GM21447 (cell line): ENCODE data around the gene DLGAP4.

Experiments
- ATAC-seq: cut with Tn5 transposase; IDR thresholded peaks from one replicate; pipeline ENCODE4 v1.9.1; 2021; ENCODE audit not compliant: unreplicated experiment

DLGAP4 gene

DNA sequence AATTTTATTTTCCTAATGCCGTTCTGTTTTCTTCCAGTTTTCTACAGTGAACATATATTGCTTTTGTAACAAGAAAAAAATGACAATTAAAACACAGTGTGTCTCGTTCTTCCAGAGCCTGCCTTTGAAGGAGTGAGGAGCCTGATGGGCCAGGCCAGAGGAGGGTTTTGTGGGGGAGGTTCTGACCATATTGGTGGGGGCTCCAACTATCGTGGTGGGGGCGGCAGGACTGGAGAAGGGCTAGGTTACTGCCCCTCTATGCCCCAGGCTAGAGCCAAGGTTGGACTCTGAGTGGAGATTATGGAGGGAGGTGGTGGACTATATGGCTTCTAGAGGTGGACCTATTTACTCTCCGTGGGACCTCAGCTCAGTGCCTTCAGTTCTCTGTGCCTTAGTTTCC lies 24.0 kb downstream of the DLGAP4 start:
- no peak for ATAC-seq

DNA sequence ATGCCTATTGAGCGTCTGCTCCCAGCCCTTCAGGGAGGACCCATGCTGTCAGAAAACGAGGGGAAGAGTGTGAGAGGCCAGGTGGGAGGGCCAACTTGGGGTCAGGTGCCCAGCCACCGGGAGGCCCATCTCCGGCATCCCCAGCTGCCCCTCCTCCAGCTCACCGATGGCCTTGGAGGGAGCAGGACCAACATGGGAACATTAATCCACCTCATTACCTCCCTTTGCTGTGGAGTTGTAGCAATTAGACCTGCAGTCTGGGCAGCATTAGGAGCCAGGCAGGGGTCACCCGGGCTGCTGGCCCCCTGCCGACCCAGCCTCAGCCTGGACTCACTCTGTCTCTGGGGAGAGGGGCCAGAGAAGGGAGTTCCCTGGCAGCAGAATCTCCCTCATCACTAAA lies 25.1 kb downstream of the DLGAP4 start:
- ATAC-seq, result no peak

DNA sequence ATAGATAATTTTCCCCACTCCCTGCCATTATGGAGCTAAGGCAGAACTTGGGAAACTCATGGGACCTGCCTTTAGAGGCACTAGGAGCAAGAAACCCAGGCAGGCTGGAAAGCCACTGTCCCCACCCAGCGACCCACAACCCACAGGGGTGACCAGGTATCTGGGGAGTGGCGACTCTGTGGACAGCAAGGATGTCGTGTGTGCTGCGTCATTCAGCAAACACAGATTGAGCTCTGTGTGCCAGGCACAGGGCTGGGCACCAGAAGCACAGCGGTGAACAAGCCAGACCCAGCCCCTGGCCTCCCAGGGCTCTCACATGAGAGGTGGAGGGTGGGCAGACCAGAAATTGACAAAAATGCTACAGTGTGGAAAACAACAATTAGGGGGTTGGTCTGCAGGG lies 27.7 kb downstream of the DLGAP4 start:
- no peak for ATAC-seq

DNA sequence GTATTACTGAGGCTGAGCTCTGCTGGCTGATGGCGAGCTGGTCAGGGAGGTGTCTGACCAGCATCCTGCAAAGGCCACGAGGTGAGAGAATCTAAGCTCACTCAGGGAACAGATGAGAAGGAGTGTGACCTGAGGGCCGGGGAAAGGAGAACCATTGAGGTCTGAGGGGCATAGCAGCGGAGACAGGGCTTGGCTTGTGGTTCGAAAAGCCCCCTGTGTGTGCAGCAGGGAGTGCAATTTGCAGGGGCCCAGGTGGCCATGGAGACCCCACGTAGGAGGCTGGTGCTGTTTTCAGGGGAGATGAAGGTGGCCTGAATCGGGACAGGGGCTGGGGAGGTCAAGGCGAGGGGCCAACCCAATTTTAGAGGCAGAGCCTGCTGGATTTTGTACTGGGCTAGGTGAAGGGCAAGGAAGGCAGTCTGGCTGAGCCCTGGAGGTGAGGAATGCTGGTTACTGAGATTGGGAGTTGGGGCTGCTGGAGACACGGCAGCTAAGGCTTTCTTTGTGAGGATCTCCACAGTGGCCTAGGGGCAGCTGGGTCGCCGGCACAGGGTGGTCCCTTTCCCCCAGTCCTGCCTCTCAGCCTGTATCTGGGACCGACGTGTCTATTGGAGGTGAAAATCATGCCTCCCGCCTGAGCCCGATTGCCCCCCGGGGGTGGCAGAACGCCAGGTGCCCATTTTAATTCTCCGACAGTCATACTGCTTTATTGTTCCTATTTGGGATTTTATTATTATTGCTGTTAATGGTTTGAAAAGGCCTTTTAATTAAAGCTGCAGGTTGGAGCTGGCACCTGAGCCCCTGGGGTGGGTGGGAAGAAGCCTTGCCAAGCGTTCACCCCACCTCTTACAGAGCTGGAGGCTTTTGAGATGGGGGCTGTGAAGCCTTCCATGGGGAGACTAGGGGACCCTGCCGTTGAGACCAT lies 28.4 kb downstream of the DLGAP4 start:
- ATAC-seq, result no peak

DNA sequence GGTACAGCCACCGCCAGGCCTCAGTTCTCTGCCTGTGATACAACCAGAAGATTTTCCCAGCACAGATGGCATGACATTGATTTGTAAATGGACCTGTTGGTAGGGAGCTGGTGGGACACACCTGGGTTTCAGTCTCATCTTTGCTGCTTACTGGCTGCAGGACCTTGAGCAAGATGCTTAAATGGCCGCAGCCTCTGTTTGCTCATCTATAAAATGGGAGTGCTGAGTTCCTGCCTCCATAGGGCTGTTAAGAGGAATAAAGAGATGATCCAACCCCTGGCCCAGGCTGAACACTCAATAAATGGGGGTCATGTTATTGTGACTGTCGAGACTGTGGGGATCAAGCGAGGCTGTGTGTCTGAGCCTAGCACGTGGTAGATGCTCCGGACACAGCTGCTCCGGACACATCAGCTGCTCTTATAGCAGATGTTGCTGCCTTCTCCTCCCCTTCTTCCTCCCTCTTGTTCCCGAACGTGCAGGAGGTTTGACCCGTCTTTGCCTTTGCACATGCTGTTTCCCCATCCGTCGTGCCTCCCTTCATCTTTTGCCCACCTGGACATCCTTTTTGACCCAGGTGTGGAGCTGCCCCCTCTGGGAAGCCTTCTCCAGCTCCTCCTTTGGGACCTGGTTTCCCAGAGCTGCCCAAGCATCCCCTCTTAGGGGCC lies 29.2 kb downstream of the DLGAP4 start:
- no peak for ATAC-seq

DNA sequence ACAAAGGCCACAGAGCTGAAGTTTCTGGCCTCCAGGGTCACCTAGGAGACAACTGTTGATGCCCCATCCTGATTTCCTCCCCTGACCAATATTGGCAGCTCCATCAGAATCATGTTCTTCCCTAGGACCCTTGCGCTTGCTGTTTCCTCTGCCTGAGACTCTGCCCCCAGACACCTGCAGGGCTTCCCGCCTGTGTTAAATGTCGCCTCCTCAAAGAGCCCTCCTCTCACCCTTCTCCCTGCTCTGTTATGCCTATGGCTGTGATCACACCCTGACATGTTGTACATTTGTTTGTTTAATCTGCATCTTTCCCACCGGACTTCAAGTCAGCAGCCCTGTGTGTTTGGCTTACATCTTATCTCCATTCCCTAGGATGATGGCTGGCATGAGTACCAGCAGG lies 30.1 kb downstream of the DLGAP4 start:
- ATAC-seq, result no peak

DNA sequence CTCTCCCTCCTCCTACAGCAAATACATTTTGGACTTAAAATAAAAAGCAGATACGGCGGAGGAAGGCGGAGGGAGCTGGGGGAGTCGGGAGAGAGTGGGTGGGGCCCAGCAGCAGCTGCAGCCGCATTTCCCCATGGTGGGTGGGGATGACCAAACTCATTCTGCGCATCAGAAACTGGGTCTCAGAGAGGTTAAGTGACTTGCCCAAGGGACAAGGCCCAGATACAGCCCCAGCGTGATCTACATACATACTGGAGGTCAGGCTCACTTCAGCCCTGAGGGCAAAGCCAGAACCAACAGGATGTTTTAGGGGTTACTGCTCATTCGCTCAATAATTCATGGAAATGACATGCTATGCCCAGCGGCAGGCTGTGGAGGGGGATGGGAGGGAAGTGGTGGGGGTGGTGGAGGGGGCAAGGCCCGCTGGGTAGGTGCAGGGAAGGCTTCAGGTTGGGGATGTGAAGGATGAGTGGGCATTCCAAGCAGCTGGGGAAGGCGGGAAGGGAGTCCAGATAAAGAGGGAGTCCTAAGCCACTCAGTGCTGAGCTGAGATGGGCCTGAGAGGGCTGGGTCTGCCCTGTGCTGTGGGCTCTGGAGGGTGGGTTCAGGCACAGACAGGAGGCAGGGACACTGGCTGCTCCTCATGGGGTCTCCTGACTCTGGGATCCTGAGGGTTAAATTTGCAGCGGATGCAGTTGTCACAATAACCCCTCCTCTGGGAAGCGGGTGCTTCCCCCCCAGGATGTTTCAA lies 31.0 kb downstream of the DLGAP4 start:
- ATAC-seq, result no peak

DNA sequence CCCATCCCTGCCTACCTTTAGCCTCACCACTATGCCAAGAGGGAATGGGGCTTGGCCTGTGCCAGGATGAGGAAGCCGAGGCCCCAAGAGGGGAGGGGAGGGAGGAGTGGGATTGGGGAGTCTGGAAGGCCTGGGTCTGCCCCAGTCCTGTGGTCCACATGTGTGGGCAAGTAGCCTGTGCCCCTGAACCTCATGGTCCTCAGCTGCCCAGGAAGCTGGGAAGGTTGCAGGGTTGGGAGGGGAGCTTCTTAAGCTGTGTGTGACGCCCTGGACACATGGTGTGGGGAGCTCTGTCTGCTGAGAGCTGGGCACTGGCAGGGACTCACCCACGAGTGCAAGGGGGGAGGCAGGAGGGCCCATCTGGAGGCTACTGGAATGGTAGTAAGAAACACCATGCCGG lies 31.7 kb downstream of the DLGAP4 start:
- ATAC-seq, result no peak

DNA sequence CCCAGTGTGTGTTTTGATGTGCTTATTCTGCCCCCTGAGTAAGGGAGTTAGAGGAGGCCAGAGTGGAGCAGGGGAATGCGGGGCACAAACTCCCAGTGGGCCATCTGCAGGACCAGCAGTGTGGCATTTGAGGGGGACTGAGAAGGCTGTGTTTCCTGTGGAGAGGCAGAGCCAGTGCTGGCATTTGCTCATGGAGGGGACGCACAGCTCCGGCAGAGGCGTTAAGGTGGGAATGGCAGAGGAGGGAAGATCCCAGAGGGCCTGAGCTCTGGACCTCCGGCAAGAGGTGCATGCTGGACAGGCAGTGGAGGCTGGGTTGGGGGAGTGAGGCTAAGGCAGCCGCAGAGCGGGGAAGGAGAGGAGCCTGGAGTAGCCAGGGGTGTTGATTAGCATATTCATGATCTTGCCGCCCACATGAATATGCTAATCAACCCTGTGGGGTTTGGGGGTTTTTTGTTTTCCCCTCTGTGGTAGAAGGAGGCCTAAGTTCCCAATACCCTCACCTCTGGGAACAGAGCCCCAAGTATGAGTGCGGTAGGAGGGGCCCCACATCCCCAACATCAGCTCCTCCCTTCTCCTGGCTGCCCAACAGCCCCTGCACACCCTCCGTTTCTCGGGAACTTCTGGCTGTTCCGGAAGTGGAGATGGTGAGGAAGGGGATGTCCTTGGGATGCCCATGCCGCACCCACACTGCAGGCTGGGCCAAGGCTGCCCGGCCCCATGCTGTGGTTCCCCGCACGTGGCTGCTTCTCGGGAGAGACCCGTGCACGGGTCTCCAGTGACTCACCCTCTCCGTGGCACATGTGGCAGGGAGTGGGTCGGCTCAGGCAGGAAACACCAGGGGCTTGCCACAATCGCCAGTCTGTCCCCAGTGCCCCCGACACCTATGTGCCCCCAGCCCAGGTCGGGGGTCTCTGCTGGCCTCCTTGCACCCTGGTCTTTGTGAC lies 33.8 kb downstream of the DLGAP4 start:
- no peak for ATAC-seq

DNA sequence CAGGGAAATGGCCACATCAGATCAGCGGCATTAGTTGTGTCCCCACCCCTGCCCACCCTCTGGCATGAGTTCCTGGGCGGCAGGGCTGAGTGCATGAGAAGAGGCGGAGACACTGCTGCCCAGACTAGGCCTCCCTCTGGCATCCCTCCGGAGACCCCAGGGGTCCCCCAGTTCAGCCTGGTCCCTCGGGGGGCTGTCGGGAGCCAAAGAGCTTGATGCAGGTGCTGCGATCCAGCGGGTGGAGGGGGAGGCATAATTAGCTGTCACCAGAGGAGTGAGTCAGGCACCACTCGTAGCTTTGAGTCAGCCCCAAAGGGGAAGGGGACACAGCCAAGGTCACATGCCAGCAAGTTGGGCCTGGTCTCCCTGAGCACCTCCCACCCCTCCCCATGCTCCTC lies 34.5 kb downstream of the DLGAP4 start:
- no peak for ATAC-seq

DNA sequence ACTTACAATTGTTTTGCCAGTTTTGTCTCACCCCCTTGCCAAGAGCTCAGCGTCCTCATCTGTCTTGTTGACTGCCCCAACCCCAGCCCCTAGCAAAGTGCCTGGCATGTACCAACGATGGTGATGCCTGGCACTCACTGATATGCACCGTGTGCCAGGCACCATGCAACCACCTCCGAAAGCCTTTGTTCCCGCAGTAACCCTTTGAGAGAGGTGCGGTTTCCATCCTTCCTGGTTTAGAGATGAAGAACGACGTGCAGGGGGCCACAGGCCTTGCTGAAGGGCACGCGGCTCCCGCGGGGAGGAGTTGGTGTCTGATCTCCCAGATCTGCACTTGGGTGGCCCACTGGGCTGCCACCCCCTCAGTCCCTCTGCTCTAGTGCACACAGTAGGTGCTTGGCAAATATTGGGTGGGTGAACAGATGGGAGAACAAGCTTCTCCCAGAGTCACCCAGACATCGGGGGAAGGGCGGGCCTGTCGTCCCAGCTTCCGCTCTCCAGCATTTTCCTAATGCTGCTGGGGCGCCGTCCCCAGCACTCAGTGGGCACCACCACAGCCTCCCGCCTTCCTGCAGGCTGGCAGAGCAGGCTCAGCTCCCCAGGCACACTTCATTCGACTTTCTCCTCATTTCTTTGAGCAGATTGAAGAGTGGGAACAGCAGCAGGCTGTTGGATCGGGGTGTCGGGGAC lies 35.3 kb downstream of the DLGAP4 start:
- no peak for ATAC-seq

DNA sequence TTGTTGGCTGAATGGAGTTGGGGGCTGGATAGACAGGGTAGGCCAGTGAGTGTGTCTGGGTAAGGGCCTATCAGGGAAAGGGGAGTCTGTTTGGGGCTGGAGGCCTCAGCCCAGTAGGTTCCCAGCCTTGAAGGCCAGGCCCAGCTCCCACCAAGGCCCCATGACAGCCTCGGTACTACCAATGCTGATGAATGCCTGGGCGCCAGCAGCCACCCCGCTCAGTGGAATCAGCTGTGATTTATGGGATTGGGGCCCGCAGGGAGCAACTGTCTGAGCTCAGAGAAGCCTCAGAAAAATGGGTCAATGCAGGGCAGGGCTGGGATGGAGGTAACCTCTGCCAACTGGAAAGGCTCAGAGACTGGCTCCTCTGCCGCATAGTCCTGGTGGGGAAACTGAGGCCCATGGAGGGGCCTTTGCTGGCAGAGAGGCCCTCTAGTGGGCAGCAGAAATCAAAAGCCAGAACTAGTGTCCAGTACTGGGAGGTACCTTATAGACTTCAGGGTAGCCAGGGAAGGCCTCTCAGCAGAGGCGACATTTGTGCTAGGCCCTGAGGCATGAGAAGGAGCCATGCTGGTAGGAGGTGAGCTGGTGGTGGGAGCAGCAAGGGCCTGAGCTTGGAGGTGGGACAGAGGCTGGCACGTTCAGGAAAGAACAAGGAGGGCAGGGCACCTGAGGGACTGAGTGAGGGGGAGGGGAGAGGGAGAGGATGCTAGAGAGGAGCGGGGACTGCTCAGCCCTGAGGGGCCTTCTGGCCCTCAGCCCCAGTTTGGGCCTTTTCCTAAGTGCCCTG lies 36.4 kb downstream of the DLGAP4 start:
- no peak for ATAC-seq

DNA sequence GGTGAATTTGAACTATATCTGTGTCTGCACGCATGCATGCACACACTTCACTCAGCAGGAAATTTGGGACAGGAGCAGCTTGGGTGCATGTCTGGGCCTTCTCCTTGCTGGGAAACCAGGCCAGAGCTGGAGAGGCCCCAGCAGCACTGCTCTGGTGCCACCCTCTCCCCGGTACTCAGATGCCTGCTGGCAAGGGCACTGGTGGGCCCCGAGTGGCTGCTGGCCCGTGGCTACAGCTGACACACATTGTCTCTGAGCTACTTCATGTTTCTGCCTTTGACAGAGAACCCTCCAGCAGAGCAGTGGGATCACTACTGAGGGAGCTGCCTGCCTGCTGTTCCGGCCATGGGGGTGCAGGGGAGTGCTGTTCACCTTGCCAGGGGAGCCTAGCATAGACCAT lies 37.5 kb downstream of the DLGAP4 start:
- ATAC-seq, result no peak

DNA sequence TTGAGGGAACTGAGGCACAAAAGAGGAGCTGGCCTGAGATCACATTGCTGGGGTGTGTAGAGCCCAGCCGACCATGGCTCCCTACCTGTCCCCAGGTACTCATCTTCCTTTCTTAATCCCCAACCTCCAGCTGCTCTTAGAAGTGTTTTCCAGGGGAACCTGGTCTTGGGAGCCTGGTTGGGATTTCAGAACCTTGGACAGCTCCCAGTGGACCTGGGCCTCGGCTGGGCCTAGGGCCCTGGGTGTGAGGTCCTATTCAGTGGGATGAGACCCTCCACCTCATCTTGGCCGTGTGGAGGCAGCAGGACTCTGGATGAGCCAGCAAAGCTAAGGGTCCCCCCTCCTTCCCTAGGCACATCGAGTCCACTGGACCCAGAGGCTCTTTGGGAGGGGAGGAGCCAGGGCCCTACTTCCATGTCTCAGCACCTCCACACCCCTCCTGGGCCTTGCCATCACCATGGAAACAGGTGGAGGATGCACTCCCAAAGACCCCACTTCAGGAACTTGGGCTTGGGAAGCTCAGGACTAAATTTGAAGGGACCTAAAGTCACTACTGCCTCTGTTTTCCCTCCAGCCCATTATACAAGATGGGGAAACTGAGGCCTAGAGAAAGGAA lies 38.5 kb downstream of the DLGAP4 start:
- ATAC-seq, result no peak

DNA sequence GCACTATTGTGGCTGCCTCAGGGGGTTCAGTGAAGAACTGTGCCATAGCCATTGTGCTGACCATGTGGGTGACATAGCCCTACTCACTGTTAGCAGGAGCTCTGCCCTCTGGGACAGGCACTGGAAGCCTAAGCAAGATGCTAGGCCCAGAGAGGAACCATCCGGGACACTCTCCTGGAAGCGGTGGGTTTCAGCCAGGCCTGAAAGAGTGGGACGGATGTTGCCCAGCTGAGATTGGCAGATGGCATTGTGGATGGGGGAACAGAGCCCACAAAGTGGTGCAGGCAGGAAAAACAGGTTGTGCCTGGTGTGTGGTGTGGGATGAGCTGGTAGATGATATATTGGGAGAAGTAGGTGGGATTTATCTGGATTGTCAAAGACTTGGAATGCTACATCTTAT lies 40.1 kb downstream of the DLGAP4 start:
- ATAC-seq, result no peak

DNA sequence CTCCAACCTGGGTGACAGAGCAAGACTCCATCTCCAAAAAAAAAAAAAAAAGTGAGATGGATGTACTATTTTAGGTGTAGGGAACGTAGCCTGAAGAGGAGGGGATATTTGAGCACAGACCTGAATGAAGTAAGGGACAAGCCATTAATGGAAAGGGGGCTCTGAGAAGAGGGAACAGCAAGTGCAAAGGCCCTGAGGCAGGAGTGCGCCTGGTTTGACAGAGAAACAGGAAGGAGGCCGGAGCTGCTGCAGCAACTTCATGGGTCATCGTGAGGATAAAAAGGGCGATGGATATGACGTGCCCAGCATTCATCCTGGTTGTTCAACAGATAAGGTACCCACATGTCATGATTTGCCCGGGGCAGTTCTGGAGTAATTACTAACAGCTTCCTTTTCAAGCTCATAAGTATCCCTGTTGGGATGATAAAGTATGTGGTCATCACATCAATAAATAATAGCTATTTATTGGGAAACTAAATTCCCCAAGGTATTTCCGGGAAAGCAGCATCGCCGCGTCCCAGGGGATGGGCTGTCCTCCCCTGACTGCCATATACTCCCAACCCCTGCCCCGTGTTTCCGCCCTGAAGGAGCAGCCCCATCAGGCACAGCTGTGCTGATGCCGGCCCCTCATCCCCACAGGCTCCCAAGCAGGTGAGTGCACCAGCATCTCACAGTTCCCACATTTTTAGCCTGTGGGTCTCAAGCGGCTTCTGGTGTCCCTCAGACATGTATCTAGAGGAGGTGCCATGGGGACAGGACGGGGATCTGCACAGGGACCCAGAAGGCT lies 43.4 kb downstream of the DLGAP4 start:
- ATAC-seq, result no peak

DNA sequence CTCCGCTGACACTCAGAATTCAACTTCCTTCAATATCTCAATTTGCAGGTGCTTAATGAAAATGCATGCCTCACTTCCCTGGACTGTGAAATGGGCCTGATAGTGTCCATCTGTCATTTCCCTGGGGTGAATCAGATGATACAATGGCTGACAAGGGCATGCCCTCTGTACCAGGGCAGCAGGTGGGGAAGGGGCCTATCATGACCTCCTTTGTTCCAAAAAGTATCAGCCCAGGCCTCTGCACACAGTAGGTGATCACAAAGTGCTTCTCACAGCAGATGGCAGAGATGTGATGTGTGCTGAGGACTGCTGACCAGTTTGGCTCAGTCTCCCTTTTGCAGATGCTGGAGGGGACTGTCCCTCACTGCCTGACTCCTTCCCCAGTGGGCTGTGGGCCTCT lies 44.3 kb downstream of the DLGAP4 start:
- no peak for ATAC-seq

DNA sequence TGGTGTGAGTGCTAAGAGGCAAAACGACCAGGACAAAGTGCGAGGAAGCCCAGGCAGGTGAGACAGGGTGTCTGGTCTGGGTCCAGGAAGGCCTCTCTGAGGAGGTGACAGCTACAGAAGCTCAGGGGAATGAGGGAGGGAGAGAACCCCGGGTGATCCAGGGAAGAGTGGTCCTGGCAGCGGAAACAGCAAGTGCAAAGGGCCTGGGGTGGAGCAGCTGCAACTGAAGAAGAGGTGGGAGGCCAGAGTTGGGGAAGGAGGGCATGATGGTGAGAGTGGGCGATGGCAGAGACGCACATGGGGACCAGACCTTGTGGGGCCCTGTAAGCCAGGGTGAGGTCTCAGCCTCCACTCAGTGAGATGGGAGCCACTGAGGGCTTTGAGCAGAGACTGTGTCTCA lies 45.8 kb downstream of the DLGAP4 start:
- no peak for ATAC-seq
